GM19351 (cell line): Measurements from ENCODE around the gene SLC2A14.
A peak's percentile ranks its signal among the peaks of the same experiment; 100 is the strongest.
"Not testable (repeated sequence)": the region's sequence is repeated elsewhere in the genome, so short reads cannot be mapped to it uniquely, and the experiment has no call there.

Experiments
- ATAC-seq: cut with Tn5 transposase; IDR thresholded peaks from one replicate; pipeline ENCODE4 v1.9.1; 2021; ENCODE audit warnings: mild to moderate bottlenecking, moderate library complexity; ENCODE audit not compliant: unreplicated experiment

SLC2A14 gene

DNA sequence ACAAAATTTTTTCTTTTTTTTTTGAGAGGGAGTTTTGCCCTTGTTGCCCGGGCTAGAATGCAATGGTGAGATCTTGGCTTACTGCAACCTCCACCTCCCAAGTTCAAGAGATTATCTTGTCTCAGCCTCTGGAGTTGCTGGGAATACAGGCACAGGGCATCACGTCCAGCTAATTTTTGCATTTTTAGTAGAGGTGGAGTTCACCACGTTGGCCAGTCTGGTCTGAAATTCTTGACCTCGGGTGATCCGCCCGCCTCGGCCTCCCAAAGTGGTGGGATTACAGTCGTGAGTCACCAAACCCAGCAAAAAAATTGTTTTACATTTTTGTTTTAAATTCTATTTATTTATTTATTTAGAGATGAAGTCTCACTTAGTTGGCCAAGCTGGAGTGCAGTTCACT is 4.7 kb upstream of the SLC2A14 start:
- ATAC-seq: no peak

DNA sequence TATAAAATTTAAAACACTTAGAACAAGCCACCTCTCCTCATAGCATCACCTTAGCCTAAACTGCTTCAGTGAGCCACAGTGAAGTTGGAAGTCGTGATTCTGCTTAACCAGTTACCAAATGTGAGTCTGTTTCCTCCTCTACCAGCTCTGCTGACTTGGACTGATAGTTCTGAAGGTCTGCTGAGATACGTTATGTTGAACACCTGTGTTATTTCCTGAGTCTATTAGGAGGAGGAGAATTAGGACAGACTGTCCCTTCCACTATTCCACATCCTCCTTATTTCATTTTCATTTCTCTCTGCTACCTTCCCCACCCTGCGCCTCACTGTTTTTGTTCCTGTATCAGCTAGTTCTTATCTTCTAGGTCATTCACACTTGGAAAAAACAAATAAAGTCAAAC is 2.4 kb downstream of the SLC2A14 start:
- no peak for ATAC-seq

DNA sequence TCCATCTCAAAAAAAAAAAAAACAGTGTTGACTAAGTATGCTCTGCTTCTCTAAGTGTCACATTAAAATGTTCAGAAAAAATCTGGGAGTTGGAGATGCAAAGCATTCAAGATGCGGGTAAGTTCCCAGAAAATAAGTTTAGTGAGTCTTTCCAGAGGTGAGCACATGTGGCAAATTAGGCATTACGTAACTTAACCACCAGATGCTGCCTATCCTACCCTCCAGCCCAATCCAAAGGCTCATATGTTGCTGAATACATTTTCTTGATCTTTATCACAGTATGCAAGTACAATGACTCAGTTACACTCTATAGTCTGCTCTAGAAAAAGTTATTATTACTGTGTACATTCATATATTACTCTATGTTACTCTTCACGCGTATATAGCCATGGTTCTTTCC is 3.6 kb downstream of the SLC2A14 start:
- no peak for ATAC-seq

DNA sequence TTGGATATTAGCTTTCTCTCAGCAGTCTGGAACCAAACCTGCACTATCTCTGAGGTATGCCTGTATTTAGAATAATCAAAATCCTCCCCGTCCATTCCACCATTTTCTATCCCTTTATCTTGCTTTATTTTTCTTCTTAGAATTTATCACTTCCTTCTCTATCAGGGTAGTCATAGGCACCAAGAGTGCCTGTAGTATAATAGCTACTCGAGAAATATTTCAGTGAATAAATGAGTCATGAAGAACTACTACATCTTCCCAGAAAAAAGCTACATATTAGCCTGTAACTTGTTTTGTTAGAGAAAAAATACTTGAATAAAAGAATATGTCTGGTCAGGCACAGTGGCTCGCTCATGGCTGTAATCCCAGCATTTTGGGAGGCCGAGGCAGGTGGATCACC is 4.3 kb downstream of the SLC2A14 start:
- ATAC-seq: no peak

DNA sequence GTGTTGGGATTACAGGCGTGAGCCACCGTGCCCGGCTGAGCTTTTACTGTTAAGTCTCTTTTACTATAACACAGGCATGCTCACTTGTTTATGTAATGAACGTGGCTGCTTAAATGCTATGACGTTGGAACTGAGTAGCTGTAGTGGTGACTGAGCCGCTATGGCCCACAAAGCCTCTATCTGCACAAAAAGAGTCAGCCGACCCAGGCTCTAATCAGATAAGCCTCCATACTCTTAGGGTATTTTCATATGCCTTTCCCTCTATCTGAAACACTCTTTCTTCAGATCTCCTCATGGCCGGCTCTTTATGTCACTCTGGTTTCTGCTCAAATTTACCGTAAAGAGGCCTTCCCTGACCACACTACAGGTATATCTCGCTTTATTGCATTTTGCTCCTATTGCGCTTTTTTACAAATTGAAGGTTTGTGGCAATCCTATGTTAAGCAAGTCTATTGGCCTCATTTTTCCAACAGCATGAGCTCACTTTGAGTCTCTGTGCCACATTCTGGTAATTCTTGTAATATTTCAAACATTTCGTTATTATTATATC is 8.0 kb downstream of the SLC2A14 start:
- ATAC-seq: no peak

DNA sequence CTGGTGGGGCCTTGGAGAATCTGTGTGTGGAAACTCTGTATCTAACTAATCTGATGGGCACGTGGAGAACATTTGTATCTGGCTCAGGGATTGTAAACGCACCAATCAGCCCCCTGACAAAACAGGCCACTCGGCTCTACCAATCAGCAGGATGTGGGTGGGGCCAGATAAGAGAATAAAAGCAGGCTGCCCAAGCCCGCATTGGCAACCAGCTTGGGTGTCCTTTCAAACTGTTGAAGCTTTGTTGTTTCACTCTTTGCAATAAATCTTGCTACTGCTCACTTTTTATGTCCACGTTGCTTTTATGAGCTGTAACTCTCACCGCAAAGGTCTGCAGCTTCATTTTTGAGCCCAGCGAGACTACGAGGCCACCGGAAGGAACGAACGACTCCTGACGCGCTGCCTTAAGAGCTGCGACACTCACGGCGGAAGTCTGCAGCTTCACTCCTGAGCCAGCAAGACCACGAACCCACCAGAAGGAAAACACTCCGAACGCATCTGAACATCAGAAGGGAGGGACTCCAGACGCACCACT is 9.8 kb downstream of the SLC2A14 start:
- not testable (repeated sequence) for ATAC-seq

DNA sequence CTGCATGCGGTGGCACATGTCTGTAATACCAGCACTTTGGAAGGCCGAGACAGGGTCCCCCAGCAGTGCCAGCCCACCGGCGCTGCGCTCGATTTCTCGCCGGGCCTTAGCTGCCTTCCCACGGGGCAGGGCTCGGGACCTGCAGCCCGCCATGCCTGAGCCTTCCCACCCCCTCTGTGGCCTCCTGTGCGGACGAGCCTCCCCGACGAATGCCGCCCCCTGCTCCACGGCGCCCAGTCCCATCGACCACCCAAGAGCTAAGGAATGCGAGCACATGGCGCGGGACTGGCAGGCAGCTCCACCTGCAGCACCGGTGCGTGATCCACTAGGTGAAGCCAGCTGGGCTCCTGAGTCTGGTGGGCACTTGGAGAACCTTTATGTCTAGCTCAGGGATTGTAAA is 10.4 kb downstream of the SLC2A14 start:
- not testable (repeated sequence) for ATAC-seq

DNA sequence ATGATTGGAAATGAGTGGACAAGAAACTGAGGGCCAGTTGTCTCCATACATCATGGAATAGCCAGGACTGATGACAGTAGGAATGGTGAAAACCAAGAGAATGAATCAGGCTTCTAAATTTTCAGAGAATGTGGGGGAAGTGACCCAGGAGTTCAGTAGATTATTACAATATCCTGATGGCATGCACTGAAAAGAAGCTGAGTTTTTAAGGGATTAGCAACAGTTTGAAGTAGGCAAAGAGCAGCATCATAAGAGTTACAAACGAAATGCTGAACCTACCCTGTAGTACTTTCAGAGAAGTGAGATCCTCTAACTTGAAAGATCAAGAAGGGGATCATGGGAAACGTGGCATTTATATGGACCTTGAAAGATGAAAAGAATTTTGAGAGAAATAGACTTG is 13.2 kb downstream of the SLC2A14 start:
- no peak for ATAC-seq

DNA sequence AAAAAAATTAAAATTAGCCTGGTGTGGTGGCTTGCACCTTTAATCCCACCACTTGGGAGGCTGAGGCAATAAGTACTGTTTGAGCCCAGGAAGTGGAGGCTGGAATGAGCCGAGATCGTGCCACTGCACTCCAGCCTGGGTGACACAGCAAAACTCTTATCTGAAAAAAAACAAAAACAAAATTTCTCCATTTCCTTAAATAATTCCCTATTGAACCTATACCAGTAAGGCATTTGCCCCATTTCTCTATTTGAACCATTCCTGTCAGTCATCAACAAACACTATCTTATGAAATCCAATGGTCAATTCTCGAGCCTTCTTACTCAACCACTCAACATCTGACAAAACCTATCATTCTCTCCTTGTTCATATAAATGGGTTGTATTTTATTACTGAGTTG is 14.7 kb downstream of the SLC2A14 start:
- no peak for ATAC-seq

DNA sequence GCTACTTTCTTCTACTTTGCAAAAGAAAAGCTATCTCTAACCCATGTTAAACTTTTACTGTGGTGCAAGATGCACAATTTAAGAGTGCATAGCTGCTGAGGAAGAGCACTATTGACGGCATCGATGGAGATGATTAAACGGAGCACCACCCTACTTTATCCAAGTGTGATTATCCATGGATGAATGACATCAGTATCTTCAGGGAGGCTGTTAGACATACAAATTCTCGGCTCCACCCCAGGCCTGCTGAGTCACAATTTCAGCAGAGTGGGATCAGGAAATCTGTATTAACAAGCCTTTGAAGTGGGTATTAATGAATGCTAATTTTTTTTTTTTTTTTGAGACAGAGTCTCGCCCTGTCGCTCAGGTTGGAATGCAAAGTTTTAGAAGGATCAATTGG is 16.2 kb downstream of the SLC2A14 start:
- ATAC-seq: no peak

DNA sequence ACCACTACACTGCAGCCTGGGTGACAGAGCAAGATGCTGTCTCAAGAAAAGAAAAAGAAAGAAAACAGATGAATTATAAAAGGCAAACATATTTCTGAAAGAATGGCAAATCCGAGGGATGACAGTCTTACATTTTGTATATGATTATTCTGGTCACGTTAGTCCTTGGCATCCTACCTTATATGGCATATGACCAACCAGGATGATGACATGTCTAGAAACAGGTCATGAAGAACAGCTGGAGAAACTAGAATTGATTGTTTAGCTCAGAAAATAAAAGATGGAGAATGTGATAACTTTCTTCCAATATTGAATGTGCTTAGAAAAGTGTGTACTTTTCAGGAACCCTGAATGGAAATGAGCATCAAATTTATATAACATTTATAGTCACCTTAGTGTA is 19.2 kb downstream of the SLC2A14 start:
- ATAC-seq: no peak

DNA sequence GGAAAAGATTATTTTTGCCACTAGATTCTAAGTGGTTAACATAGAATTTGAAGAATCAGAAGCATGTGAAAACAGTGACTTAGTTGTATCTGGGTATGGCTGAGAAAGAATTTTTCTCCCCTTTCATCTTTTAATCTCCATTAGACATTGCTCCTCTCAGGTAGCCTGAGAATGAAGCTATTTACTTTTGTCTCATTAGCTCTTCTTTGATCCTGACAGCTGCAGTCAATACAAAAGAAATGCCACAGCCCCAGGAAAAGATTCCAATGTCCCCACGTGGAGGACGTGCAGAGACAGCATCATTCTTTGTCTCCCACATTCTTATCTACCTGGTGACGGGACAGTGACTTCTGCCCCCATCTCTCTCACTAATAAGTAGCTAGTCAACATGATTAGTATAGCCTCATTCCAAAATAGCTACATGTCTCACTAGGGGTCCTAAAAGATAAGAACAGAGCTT is 21.1 kb downstream of the SLC2A14 start:
- not testable (repeated sequence) for ATAC-seq

DNA sequence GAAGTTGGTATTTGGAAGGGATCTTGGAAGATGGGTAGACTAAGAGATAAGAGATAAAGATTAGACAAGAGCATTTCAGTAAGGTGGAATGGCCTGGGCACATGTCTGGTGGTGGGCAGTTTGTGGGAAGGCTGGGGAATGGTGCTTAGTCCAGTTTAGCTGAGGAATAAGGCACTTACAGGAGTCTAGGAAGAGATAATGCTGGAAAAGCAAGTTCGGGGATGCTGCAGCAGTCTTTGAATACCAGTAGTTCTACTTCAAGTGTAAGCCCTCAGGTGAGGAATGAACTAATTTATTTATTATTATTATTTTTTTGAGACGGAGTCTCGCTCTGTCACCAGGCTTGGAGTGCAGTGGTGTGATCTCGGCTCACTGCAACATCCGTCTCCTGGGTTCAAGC is 22.6 kb downstream of the SLC2A14 start:
- ATAC-seq: not testable (repeated sequence)

DNA sequence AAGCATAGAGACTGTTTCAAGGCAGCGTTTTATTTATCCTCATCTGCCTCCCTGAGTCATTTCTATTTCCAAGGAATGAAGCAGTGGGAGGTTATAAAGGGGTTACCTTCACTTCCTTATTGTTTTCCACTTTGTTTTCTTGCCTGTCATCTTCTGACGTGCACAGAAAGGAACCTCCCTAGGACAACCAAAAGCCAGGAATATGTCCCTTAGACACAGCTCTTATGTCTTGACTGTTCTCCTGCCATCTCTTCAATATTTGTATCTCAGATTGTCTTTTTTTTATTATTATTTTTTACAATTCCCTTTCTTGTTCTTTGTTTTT is 24.7 kb downstream of the SLC2A14 start:
- ATAC-seq: not testable (repeated sequence)

DNA sequence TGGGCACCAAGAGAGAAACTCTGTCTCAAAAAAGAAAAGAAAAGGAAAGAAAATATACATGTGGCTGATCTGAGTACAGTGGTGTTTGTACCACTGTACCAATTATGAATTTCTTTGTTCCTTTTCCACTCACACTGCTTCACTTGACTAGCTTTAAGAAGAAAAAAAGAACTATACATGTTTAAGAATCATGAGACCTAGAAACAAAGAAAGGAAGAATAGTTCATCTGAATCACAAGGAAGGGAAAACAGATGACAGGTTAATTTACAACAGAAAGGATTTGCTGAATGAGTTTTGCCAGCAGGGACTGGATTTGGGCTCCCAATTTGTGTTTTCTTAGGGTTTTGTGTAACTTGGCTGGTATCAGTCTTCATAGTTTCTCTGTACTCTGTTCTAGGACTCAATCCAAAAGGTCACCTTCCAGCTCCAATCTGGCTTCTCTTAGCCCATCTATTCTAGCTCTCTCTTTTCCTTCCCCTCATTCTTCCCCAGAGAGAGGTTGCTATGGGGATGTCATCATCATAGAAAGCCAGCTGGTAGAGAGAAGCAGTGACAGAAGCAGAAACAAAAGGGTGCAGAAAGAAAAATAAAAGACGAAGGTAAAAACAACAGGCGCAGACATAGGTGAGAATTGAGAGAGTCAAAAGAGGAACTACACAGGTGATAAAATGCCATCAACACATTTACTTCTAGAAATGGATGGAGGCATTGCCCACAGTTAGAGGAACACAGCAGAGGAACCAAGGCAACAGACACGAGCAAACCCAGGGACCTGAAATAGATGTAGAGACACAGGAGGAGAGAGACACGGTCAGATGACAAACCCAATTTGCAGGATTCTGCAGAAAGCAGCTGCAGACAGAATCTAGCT is 25.3 kb downstream of the SLC2A14 start:
- ATAC-seq: peak; percentile 48

DNA sequence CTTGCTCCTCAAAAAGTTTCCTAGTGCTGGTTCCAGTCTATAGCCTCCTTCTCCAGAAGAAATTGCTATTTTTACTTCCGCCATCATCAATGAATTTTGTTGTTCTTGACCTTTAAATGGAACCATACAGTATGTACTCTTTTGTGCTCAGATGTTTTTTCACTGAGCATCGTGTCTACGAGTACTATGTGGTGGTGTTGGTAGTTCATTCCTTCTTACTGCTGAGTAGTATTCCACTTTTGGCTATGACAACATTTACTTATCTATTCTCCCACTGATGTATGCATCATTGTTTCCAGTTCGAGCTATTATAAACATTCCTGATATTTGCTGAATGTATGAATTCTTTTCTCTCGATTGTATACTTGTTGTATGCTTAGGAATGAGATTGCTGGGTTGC is 28.6 kb downstream of the SLC2A14 start:
- no peak for ATAC-seq

DNA sequence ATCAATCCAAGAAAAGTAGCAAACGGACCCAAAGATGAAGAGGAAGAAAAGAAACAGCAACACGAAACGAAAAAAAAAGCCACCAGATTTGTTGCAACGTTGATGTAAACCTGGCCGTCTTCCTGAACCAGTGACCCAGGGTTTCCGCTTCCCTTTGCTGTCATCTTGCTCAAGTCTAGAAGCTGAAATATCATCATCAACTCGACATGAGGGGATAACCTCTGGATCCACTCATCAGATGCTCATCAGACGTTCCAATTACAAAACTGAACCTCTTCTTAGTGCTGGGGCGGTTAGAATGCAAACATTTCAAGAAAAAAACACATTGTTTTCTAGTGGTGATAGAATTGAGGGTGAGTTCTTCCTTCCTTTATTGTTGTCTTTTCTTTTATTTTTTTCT is 29.1 kb downstream of the SLC2A14 start:
- ATAC-seq: not testable (repeated sequence)

DNA sequence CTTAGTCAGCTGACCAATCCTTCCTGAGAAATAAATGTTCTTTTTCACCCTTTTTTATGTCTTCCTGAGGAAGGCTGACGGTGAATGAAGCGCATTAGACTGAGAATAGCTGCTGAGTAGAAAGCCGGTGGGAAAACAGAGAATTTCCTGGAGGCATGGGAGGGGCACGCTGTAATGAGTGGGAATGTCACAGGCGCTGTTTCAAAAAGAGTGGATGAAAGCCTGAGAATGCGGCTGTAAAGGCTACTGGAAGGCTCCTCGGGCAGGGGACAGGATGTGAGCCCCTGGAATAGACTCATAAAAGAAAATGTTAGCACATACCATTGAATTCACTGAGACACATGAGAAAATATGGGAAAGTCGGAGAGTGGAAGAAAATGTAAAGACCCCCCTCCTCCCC is 29.6 kb downstream of the SLC2A14 start:
- ATAC-seq: not testable (repeated sequence)

DNA sequence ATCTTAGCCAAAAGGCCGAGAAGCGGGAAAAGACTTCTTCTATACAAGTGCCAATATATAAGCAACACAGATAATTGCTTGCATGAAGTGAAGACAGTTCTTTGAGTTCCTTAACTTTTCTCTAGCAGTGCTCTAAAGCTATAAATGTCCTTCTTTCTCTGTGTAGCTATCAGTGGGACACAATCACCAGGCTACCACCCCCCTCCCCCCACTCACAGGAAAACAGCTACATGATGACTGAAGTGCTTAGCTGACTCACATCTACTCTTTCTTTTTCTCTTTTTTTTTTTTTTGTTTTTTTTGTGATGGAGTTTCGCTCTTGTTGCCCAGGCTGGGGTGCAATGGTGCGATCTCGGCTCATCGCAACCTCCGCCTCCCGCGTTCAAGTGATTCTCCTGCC is 30.3 kb downstream of the SLC2A14 start:
- not testable (repeated sequence) for ATAC-seq

DNA sequence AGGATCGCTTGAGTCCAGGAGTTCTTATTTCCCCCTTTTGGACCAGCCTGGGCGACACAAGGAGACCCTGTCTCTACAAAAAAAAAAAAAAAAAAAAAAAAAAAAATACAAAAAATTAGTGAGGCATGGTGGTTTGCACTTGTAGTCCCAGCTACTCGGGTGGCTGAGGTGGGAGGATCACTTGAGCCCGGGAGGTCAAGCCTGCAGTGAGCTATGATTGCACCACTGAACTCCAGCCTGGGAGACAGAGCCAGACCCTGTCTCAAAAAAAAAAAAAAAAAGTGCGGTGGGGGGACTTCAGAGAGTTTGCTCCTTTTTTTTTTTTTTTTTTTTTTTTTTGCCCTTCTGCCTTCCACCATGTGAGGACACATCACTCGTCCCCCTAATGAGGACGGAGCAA is 32.9 kb downstream of the SLC2A14 start:
- ATAC-seq: not testable (repeated sequence)

DNA sequence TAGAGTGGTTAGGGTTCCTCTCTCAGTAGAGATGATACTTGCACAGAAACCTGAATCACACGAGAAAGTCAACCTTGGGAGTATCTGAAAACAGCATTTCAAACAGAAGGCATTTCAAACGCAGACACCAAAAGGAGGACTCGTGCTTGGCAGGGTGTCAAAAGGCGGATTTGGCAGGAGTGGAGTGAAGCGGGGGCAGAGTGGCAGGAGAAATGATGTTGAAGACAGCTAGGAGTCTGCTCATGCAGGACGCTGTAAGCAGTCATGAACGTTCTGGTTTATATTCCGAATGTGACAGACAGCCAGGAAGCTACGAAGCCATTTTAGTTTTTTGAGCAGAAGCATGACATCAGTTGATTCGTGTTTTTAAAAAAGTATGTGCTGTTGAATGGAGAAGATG is 33.5 kb downstream of the SLC2A14 start:
- not testable (repeated sequence) for ATAC-seq

DNA sequence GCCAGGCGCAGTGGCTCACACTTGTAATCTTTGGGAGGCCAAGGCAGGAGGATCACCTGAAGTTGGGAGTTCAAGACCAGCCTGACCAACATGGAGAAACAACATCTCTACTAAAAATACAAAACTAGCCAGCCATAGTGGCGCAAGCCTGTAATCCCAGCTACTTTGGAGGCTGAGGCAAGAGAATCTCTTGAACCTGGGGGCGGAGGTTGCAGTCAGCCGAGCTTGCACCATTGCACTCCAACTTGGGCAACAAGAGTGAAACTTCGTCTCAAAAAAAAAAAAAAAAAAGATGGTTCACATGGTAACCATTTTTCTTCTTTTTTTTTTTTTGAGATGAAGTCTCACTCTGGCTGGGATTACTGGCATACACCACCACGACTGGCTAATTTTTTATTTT is 35.3 kb downstream of the SLC2A14 start:
- no peak for ATAC-seq
